HepG2 (cell line): ENCODE results near the gene OTOP3. TPM values are rescaled to one million over a fixed set of nuclear protein-coding genes. Genes with fewer than 3 reads are reported as not detected.

Source experiments
- CHD4 ChIP-seq: fragments of 200-600 bp; sonication (generic); IDR thresholded peaks from 2 replicates; pipeline ENCODE4 v1.7.0; 2017; ENCODE audit warnings: mild to moderate bottlenecking, low read length, borderline replicate concordance
- DMAP1 ChIP-seq: IDR thresholded peaks from 2 replicates; pipeline ENCODE4 v1.6.1; 2016
- GTF2F1 ChIP-seq: fragments of 150-350 bp; IDR thresholded peaks from 2 replicates; pipeline ENCODE4 v1.6.1; 2014; ENCODE audit warnings: low read length
- HES4 ChIP-seq: sonication (generic); formaldehyde crosslinking; IDR thresholded peaks from 2 replicates; pipeline ENCODE4 v1.9.0; 2021; ENCODE audit warnings: mild to moderate bottlenecking, missing genetic modification reagents, borderline replicate concordance
- HOXA7 ChIP-seq: sonication (generic); formaldehyde crosslinking; IDR thresholded peaks from 2 replicates; pipeline ENCODE4 v1.8.1; 2022; ENCODE audit warnings: mild to moderate bottlenecking, missing genetic modification reagents, moderate library complexity
- KLF12 ChIP-seq: sonication (generic); formaldehyde crosslinking; IDR thresholded peaks from 2 replicates; pipeline ENCODE4 v1.4.0; 2020; ENCODE audit warnings: missing genetic modification reagents, borderline replicate concordance
- KLF9 ChIP-seq: IDR thresholded peaks from 2 replicates; pipeline ENCODE4 v1.6.1; 2016; ENCODE audit warnings: low read depth
- MIXL1 ChIP-seq: IDR thresholded peaks from 2 replicates; pipeline ENCODE4 v1.6.1; 2016
- NFKB2 ChIP-seq: sonication (generic); formaldehyde crosslinking; IDR thresholded peaks from 2 replicates; pipeline ENCODE4 v1.4.0; 2020; ENCODE audit warnings: missing genetic modification reagents, borderline replicate concordance
- PAWR ChIP-seq: sonication (generic); formaldehyde crosslinking; IDR thresholded peaks from 2 replicates; pipeline ENCODE4 v1.4.0; 2020; ENCODE audit warnings: missing genetic modification reagents, mild to moderate bottlenecking, borderline replicate concordance
- SRSF9 ChIP-seq: fragments of 200-400 bp; formaldehyde crosslinking; IDR thresholded peaks from 2 replicates; pipeline ENCODE4 v1.6.1; 2018; ENCODE audit warnings: borderline replicate concordance, mild to moderate bottlenecking, low read depth, low read length; ENCODE audit not compliant: insufficient read depth, poor library complexity, severe bottlenecking
- ZNF703 ChIP-seq: sonication (generic); formaldehyde crosslinking; IDR thresholded peaks from 2 replicates; pipeline ENCODE4 v1.5.1; 2020; ENCODE audit warnings: missing genetic modification reagents, mild to moderate bottlenecking, moderate library complexity, borderline replicate concordance
- ZNF709 ChIP-seq: sonication (generic); formaldehyde crosslinking; IDR thresholded peaks from 2 replicates; pipeline ENCODE4 v1.5.0; 2020; ENCODE audit warnings: mild to moderate bottlenecking, missing genetic modification reagents
- ZNF761 ChIP-seq: sonication (generic); formaldehyde crosslinking; conservative IDR thresholded peaks from 2 replicates; pipeline ENCODE4 v1.4.0; 2020; ENCODE audit warnings: mild to moderate bottlenecking, missing genetic modification reagents
- ZNF883 ChIP-seq: sonication (generic); formaldehyde crosslinking; IDR thresholded peaks from 2 replicates; pipeline ENCODE4 v1.5.1; 2020; ENCODE audit warnings: mild to moderate bottlenecking, missing genetic modification reagents; ENCODE audit errors: not compliant biosample characterization
- ZSCAN31 ChIP-seq: sonication (generic); formaldehyde crosslinking; IDR thresholded peaks from 2 replicates; pipeline ENCODE4 v1.5.0; 2020; ENCODE audit warnings: low read depth, mild to moderate bottlenecking, missing genetic modification reagents
- polyA plus RNA-seq, 8 experiments: library from polyadenylated mRNA; depleted of rRNA in 3 of 8; stranded (reverse) in 7 of 8; unstranded in 1 of 8; fragments of >200 nt; fragmentation: Illumina TruSeq in 4 of 8; extraction: Trizol in 4 of 8; gene quantifications; 2 replicates each; pipeline versions ENCODE4 v1.2.1 to v1.2.3, GENCODE V29; 2011 to 2016; ENCODE audit warnings: low read depth in 4 of 8, missing spikeins in 1 of 8, mixed read lengths in 1 of 8; ENCODE audit not compliant: insufficient read depth in 1 of 8
- total RNA-seq, 5 experiments: library from RNA; depleted of rRNA; stranded (reverse); fragments of >200 nt; fragmentation: Illumina TruSeq; extraction: Trizol; gene quantifications; 2 replicates each; pipeline ENCODE4 v1.2.3, GENCODE V29; 2016; ENCODE audit warnings: low read depth in 1 of 5
- TF ChIP-seq, protein P1 (sequence below): sonication (generic); formaldehyde crosslinking; IDR thresholded peaks from 2 replicates; pipeline ENCODE4 v1.4.0; 2020; ENCODE audit warnings: missing genetic modification reagents
- TF ChIP-seq, protein P2 (sequence below): IDR thresholded peaks from 2 replicates; pipeline ENCODE4 v1.6.1; 2016; ENCODE audit warnings: missing compliant biosample characterization, missing genetic modification reagents, borderline replicate concordance
- TF ChIP-seq, protein P3 (sequence below): sonication (generic); formaldehyde crosslinking; IDR thresholded peaks from 2 replicates; pipeline ENCODE4 v1.4.0; 2020; ENCODE audit warnings: missing genetic modification reagents
- TF ChIP-seq, protein P4 (sequence below): sonication (generic); formaldehyde crosslinking; conservative IDR thresholded peaks from 2 replicates; pipeline ENCODE4 v1.8.0; 2022; ENCODE audit warnings: missing genetic modification reagents

Gene OTOP3
- total and polyA plus RNA-seq, 2 of the 13 experiments (the other 11 are each of a cell fraction or from before 2014, with no cell fraction given) = not detected

DNA sequence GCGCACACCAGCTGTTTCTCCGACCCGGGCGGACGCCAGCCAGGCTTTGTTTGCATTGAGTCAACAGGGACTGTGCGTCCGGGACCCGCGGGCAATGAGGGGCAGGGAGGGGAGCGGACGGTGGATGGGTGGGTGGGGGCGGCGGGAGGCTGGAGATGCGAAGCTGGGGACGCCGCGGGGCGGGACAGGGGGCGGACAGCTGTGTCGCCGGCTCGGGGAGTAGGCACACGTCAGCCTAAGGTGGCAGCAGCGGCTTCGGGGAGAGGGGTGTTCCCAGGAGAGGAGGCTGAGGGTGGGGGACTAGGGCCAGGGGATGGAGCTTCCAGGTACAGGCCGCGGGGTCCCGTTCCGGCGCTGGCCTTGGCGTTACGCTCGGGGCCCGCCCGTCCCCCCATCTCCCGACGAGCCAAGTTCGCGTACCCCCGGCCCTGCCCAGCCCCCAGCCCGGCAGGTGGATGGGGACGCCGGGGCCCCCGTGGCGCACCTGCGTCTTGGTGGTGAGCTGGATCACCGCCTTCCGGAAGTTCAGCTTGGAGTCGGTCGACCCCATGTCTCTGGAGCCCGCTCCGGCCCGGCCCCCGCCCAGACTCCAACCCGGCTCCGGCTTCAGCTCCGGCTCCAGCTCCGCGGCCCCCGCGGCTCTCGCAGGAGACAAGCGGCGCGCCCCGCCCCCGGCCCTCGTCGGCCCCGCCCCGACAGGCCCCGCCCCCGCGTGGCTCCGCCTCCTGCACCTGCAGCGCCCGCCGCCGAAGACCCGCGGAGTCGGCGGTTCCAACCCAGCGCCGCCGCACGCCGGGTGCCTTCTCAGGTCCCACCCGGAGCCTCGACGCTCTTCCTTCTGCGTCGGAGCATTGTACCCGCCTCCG is 36.6 kb downstream of the OTOP3 start, which contains the start of gene HID1 (continued):
- TF ChIP-seq, protein P1, sequence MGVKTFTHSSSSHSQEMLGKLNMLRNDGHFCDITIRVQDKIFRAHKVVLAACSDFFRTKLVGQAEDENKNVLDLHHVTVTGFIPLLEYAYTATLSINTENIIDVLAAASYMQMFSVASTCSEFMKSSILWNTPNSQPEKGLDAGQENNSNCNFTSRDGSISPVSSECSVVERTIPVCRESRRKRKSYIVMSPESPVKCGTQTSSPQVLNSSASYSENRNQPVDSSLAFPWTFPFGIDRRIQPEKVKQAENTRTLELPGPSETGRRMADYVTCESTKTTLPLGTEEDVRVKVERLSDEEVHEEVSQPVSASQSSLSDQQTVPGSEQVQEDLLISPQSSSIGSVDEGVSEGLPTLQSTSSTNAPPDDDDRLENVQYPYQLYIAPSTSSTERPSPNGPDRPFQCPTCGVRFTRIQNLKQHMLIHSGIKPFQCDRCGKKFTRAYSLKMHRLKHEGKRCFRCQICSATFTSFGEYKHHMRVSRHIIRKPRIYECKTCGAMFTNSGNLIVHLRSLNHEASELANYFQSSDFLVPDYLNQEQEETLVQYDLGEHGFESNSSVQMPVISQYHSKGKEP (CRISPR knock-in tag) = no peak
- TF ChIP-seq ZNF883 (CRISPR knock-in tag) = no peak
- TF ChIP-seq PAWR (CRISPR knock-in tag) = no peak
- TF ChIP-seq ZNF761 (CRISPR knock-in tag) = no peak
- TF ChIP-seq MIXL1 = no peak
- TF ChIP-seq, protein P2, sequence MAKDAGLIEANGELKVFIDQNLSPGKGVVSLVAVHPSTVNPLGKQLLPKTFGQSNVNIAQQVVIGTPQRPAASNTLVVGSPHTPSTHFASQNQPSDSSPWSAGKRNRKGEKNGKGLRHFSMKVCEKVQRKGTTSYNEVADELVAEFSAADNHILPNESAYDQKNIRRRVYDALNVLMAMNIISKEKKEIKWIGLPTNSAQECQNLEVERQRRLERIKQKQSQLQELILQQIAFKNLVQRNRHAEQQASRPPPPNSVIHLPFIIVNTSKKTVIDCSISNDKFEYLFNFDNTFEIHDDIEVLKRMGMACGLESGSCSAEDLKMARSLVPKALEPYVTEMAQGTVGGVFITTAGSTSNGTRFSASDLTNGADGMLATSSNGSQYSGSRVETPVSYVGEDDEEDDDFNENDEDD (CRISPR knock-in tag) = peak; percentile 81; the same call in 1 of the 2 replicates
- TF ChIP-seq SRSF9 = no peak
- peak; percentile 36; the same call in 1 of the 2 replicates for TF ChIP-seq ZNF709 (CRISPR knock-in tag)
- TF ChIP-seq GTF2F1 = no peak
- no peak for TF ChIP-seq ZNF703
- no peak for TF ChIP-seq NFKB2 (CRISPR knock-in tag)
- TF ChIP-seq, protein P3, sequence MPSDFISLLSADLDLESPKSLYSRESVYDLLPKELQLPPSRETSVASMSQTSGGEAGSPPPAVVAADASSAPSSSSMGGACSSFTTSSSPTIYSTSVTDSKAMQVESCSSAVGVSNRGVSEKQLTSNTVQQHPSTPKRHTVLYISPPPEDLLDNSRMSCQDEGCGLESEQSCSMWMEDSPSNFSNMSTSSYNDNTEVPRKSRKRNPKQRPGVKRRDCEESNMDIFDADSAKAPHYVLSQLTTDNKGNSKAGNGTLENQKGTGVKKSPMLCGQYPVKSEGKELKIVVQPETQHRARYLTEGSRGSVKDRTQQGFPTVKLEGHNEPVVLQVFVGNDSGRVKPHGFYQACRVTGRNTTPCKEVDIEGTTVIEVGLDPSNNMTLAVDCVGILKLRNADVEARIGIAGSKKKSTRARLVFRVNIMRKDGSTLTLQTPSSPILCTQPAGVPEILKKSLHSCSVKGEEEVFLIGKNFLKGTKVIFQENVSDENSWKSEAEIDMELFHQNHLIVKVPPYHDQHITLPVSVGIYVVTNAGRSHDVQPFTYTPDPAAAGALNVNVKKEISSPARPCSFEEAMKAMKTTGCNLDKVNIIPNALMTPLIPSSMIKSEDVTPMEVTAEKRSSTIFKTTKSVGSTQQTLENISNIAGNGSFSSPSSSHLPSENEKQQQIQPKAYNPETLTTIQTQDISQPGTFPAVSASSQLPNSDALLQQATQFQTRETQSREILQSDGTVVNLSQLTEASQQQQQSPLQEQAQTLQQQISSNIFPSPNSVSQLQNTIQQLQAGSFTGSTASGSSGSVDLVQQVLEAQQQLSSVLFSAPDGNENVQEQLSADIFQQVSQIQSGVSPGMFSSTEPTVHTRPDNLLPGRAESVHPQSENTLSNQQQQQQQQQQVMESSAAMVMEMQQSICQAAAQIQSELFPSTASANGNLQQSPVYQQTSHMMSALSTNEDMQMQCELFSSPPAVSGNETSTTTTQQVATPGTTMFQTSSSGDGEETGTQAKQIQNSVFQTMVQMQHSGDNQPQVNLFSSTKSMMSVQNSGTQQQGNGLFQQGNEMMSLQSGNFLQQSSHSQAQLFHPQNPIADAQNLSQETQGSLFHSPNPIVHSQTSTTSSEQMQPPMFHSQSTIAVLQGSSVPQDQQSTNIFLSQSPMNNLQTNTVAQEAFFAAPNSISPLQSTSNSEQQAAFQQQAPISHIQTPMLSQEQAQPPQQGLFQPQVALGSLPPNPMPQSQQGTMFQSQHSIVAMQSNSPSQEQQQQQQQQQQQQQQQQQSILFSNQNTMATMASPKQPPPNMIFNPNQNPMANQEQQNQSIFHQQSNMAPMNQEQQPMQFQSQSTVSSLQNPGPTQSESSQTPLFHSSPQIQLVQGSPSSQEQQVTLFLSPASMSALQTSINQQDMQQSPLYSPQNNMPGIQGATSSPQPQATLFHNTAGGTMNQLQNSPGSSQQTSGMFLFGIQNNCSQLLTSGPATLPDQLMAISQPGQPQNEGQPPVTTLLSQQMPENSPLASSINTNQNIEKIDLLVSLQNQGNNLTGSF = no peak
- no peak for TF ChIP-seq CHD4
- TF ChIP-seq KLF12 (CRISPR knock-in tag) = peak; percentile 41; the same call in 1 of the 2 replicates
- TF ChIP-seq KLF9 (CRISPR knock-in tag) = no peak
- TF ChIP-seq, protein P4, sequence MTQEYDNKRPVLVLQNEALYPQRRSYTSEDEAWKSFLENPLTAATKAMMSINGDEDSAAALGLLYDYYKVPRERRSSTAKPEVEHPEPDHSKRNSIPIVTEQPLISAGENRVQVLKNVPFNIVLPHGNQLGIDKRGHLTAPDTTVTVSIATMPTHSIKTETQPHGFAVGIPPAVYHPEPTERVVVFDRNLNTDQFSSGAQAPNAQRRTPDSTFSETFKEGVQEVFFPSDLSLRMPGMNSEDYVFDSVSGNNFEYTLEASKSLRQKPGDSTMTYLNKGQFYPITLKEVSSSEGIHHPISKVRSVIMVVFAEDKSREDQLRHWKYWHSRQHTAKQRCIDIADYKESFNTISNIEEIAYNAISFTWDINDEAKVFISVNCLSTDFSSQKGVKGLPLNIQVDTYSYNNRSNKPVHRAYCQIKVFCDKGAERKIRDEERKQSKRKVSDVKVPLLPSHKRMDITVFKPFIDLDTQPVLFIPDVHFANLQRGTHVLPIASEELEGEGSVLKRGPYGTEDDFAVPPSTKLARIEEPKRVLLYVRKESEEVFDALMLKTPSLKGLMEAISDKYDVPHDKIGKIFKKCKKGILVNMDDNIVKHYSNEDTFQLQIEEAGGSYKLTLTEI (CRISPR knock-in tag) = no peak
- no peak for TF ChIP-seq HES4 (CRISPR knock-in tag)
- no peak for TF ChIP-seq ZSCAN31
- TF ChIP-seq HOXA7 (CRISPR knock-in tag) = no peak
- peak; percentile 48 for TF ChIP-seq DMAP1 (CRISPR knock-in tag)
